Left ventricle myocardium inferior (tissue), 1 donor: ENCODE results near the gene CNST. TPM values are rescaled to one million over a fixed set of nuclear protein-coding genes. Genes with fewer than 3 reads are reported as not detected.

Experiments
- DNase-seq: peaks from one replicate; pipeline ENCODE4 v3.0.0-alpha.2; 2020
- H3K27ac ChIP-seq: fragments of 200-600 bp; replicated peaks from 2 replicates; pipeline ENCODE4 v1.8.0; 2021
- H3K27me3 ChIP-seq: fragments of 200-600 bp; 2 replicates; pipeline ENCODE4 v1.8.0; 2021; ENCODE audit warnings: low read depth
- H3K36me3 ChIP-seq: fragments of 200-600 bp; 2 replicates; pipeline ENCODE4 v1.8.0; 2021
- H3K4me1 ChIP-seq: fragments of 200-600 bp; 2 replicates; pipeline ENCODE4 v1.8.0; 2021
- H3K4me3 ChIP-seq: fragments of 200-600 bp; 2 replicates; pipeline ENCODE4 v1.8.0; 2021; ENCODE audit warnings: mild to moderate bottlenecking, moderate library complexity
- H3K9me3 ChIP-seq: fragments of 200-600 bp; replicated peaks from 2 replicates; pipeline ENCODE4 v1.8.0; 2021
- intact Hi-C: fragments of 100-400 bp; cut with micrococcal nuclease; formaldehyde crosslinking; loops from one replicate; pipeline ENCODE4 v1.11.0; 2022
- total RNA-seq: library from RNA; stranded (reverse); fragmentation: NEBNext Ultra II Directional; extraction: Animal tissue kit (Norgen Biotek cat#: 25700); gene quantifications from one replicate; pipeline ENCODE4 v1.2.1, GENCODE V29; 2021
- TF ChIP-seq, protein P1 (sequence below): fragments of 200-600 bp; IDR thresholded peaks from 2 replicates; pipeline ENCODE4 v1.8.0; 2021; ENCODE audit warnings: antibody characterized with exemption, mild to moderate bottlenecking, borderline replicate concordance
- donor health status: DM: no; HTN: yes; CAD: no; lungs with severe emphysema.

Gene CNST
- total RNA-seq, 1 donor from 2014 or later, result 18.9 TPM

DNA sequence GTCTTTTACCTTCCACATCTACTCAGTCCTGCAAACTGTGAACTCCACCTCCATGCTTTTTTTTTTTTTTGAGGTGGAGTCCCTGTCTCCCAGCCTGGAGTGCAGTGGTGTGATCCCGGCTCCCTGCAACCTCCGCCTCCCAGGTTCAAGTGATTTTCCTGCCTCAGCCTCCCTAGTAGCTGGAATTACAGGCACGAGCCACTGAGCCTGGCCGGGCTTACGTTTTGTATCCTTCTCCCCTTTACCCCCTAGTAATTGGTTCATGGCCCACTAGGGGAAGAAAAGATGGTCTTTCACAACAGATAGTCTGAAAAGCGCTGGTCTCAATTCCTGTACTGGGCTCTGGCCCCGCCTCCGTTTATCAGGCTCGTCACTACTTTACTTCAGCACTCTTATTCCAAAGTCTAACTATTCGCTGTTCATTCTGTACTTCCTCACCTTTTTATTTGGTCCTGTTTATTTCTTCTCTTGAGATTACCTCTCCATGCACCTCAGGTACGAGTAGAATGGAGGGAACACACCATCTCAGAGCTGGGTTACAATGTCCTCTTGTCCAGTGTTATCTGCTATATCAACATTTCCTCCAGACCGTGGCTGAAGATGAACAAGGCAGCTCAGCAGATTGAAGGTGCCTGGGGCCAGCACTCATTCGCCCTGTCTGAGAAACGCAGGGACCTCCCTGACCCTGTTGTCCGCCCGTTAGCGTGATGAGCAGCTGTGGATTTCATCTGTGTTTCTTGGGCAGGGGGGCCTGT is 16.2 kb downstream of the CNST start:
- Histone ChIP-seq H3K27ac (peak overlapping the region; percentile 79), H3K27me3 (no peaks in the 10 kb centered on the region), H3K4me3 (no peak overlapping the region), H3K4me1 (peaks cover 89% of the 10 kb centered on the region), H3K9me3 (no peaks in the 10 kb centered on the region), H3K36me3 (no peaks in the 10 kb centered on the region)
- TF ChIP-seq, protein P1, sequence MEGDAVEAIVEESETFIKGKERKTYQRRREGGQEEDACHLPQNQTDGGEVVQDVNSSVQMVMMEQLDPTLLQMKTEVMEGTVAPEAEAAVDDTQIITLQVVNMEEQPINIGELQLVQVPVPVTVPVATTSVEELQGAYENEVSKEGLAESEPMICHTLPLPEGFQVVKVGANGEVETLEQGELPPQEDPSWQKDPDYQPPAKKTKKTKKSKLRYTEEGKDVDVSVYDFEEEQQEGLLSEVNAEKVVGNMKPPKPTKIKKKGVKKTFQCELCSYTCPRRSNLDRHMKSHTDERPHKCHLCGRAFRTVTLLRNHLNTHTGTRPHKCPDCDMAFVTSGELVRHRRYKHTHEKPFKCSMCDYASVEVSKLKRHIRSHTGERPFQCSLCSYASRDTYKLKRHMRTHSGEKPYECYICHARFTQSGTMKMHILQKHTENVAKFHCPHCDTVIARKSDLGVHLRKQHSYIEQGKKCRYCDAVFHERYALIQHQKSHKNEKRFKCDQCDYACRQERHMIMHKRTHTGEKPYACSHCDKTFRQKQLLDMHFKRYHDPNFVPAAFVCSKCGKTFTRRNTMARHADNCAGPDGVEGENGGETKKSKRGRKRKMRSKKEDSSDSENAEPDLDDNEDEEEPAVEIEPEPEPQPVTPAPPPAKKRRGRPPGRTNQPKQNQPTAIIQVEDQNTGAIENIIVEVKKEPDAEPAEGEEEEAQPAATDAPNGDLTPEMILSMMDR, result no peak
- no peak for DNase-seq
- intact Hi-C loops, result no loop called here

DNA sequence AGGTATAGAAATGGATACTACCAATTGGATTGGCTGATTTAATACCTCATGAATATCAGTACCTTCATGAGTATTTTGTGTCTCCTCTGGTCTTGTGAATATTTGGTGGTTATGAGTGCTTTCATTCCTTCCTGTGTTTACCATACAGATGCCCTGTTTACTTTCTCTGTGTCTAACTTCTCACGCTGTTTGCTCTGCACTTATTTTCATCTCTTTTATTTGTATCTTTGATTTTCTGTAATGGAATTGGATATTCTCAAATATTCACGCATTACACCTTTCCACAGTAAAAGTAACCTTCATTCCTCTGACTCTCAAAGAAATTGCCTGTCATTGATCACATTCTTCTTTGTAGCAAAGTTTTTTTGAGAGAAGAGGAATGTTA is 16.8 kb downstream of the CNST start:
- TF ChIP-seq, protein P1, result no peak
- no peak for DNase-seq
- intact Hi-C loops, result no loop called here
- Histone ChIP-seq H3K27me3 (no peaks in the 10 kb centered on the region), H3K36me3 (no peaks in the 10 kb centered on the region), H3K27ac (peak overlapping the region; percentile 79), H3K4me3 (no peak overlapping the region), H3K9me3 (no peaks in the 10 kb centered on the region), H3K4me1 (peaks cover 89% of the 10 kb centered on the region)

DNA sequence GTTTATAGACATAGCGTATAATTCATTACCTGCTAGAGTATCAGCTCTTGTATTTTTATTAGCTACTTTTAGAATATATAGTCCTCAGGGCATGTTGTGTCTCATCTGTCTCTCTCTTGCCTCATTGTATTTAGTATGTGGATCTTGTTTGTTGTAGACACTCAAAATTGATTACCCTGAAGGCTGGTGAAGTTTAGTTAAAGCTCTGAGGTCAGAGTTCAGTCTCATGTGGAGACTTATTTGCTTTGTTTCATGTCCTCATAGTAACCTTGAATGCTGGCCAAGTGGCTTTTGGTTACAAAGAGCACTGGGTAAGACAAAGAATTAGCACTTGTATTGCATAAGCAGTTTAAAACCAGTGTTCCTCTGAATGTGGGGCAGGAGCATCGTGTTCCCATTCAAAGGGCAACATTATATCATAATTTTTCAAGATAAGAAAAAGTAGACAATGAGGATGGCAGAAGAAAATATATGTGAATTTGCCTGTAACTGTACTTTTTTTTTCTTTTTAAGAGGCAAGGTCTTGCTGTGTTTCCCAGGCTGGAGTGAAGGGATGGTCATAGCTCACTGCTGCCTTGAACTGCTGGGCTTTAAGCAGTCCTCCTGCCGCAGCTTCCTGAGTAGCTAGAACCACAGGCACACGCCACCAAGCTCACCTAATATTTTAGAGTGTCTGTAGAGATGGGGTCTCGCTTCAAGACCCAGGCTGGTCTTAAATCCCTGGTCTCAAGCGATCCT is 17.4 kb downstream of the CNST start:
- DNase-seq, result no peak
- intact Hi-C loops, result no loop called here
- peaks cover 89% of the 10 kb centered on the region for H3K4me1 ChIP-seq
- no peak overlapping the region for H3K4me3 ChIP-seq
- TF ChIP-seq, protein P1, result no peak
- no peaks in the 10 kb centered on the region for H3K36me3 ChIP-seq
- H3K9me3 ChIP-seq, result no peaks in the 10 kb centered on the region
- no peaks in the 10 kb centered on the region for H3K27me3 ChIP-seq
- H3K27ac ChIP-seq, result peak overlapping the region; percentile 79

DNA sequence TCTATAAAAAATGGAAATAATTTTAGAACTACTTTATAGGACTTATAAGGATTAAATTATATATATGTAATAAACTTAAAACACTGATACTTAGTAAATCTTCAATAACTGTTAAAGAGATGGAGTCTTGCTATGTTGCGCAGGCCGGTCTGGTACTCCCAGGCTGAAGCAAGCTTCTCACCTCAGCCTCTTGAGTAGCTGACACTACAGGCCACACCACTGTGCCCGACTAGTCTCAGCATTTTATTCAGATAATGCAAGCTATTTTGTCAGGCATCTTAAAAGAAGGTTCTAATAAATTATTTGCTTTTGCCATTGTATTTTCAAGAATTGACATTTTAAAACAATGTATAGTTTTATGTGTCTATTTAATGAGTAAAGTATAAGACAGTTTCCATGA is 20.8 kb downstream of the CNST start:
- H3K27me3 ChIP-seq, result no peaks in the 10 kb centered on the region
- intact Hi-C loops, result no loop called here
- DNase-seq, result no peak
- no peak overlapping the region for H3K4me3 ChIP-seq
- peaks cover 7% of the 10 kb centered on the region for H3K36me3 ChIP-seq
- TF ChIP-seq, protein P1, result no peak
- H3K4me1 ChIP-seq, result peaks cover 69% of the 10 kb centered on the region
- H3K27ac ChIP-seq, result peak overlapping the region; percentile 76
- peaks cover 5% of the 10 kb centered on the region for H3K9me3 ChIP-seq

DNA sequence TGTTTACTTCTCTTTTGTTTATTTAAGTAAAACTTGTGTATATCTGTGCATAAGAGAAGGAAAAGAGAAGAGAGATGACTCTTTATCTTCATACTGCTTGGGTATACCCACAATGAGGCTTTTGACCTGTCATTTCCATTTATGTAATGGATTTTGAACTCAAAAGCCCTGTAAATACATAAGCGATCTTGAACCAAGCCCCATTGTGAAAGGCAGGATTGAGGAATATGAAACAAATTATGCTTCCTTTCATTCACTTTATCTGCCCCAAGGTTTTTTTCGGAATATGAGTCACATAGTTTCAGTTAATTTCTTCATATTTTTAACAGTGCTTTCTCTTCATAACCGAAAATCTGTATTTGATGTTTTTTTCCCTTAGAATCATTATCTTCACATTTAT is 21.4 kb downstream of the CNST start:
- Histone ChIP-seq H3K4me3 (peak overlapping the region; percentile 10), H3K4me1 (peaks cover 67% of the 10 kb centered on the region), H3K27ac (peak overlapping the region; percentile 76), H3K9me3 (peaks cover 5% of the 10 kb centered on the region), H3K27me3 (no peaks in the 10 kb centered on the region), H3K36me3 (peaks cover 12% of the 10 kb centered on the region)
- TF ChIP-seq, protein P1, result no peak
- no peak for DNase-seq
- intact Hi-C loops, result no loop called here
